ENCODE results near the gene KRT25.
A peak's percentile ranks its signal among the peaks of the same experiment; 100 is the strongest.

The KRT25 gene

GRCh38 chr17:40755231-40755630 is at the start of gene KRT25:
Gene KRT25 (minus strand): TSS chr17:40755331. CDS start chr17:40755271, 60 bp downstream.
- no peak for DNase-seq

- peak; percentile 41 for DNase-seq
Observed at GRCh38 chr17:40803617-40804082, 48.5 kb upstream of the KRT25 start.

- no peak for DNase-seq
Observed at GRCh38 chr17:40801157-40801556, 46.0 kb upstream of the KRT25 start.

- no peak for DNase-seq
Observed at GRCh38 chr17:40800381-40800780, 45.2 kb upstream of the KRT25 start.

- DNase-seq, result no peak
Observed at GRCh38 chr17:40799859-40800258, 44.7 kb upstream of the KRT25 start, which contains the start of gene KRT28. Gene KRT28 (minus strand): TSS chr17:40799959. CDS start chr17:40799893, 66 bp downstream.

- DNase-seq, result no peak
Observed at GRCh38 chr17:40796846-40797245, 41.7 kb upstream of the KRT25 start.

- DNase-seq, result no peak
Observed at GRCh38 chr17:40795019-40795667, 40.0 kb upstream of the KRT25 start.

- DNase-seq, result no peak
Observed at GRCh38 chr17:40794466-40794865, 39.3 kb upstream of the KRT25 start.

- DNase-seq, result no peak
Observed at GRCh38 chr17:40793832-40794231, 38.7 kb upstream of the KRT25 start.

- no peak for DNase-seq
Observed at GRCh38 chr17:40791787-40792436, 36.8 kb upstream of the KRT25 start.

- no peak for DNase-seq
Observed at GRCh38 chr17:40791111-40791510, 36.0 kb upstream of the KRT25 start.

GRCh38 chr17:40782450-40782849 is 27.3 kb upstream of the KRT25 start, which contains the start of gene KRT27:
Gene KRT27 (minus strand): TSS chr17:40782550. CDS start chr17:40782493, 57 bp downstream.
- no peak for DNase-seq

GRCh38 chr17:40779181-40779909 is 24.2 kb upstream of the KRT25 start:
- no peak for DNase-seq

- no peak for DNase-seq
Observed at GRCh38 chr17:40778461-40778860, 23.3 kb upstream of the KRT25 start.

GRCh38 chr17:40777971-40778370 is 22.8 kb upstream of the KRT25 start:
- DNase-seq, result no peak

- DNase-seq, result no peak
Observed at GRCh38 chr17:40777459-40777858, 22.3 kb upstream of the KRT25 start.

- DNase-seq, result no peak
Observed at GRCh38 chr17:40775945-40776344, 20.8 kb upstream of the KRT25 start.

GRCh38 chr17:40772101-40772500 is 17.0 kb upstream of the KRT25 start, which contains the start of gene KRT26:
Gene KRT26 (minus strand): TSS chr17:40772201. CDS start chr17:40772113, 88 bp downstream.
- DNase-seq, result no peak

- DNase-seq, result no peak
Observed at GRCh38 chr17:40765657-40766056, 10.5 kb upstream of the KRT25 start.

- DNase-seq, result no peak
Observed at GRCh38 chr17:40763752-40764151, 8.6 kb upstream of the KRT25 start.

- no peak for DNase-seq
Observed at GRCh38 chr17:40760105-40761016, 5.2 kb upstream of the KRT25 start.

- no peak for DNase-seq
Observed at GRCh38 chr17:40753804-40754203, 1.3 kb downstream of the KRT25 start.

All from midbrain (tissue), 1 donor.